ENCODE results near the gene SEC61G.

SEC61G gene

GRCh38 chr7:54757711-54758110 is 1.3 kb downstream of the SEC61G start:
- DNase-seq = no peak

- DNase-seq = no peak
Measured at GRCh38 chr7:54749200-54749599, 9.8 kb downstream of the SEC61G start.

GRCh38 chr7:54747234-54747633 is 11.8 kb downstream of the SEC61G start:
- no peak for DNase-seq

- no peak for DNase-seq
Measured at GRCh38 chr7:54743580-54743979, 15.4 kb downstream of the SEC61G start.

- DNase-seq = no peak
Measured at GRCh38 chr7:54738737-54739136, 20.3 kb downstream of the SEC61G start.

- DNase-seq = no peak
Measured at GRCh38 chr7:54729107-54729506, 29.9 kb downstream of the SEC61G start.

GRCh38 chr7:54728411-54728810 is 30.6 kb downstream of the SEC61G start:
- no peak for DNase-seq

GRCh38 chr7:54725255-54725654 is 33.8 kb downstream of the SEC61G start:
- DNase-seq = no peak

- DNase-seq = no peak
Measured at GRCh38 chr7:54722502-54722901, 36.5 kb downstream of the SEC61G start.

GRCh38 chr7:54722026-54722425 is 37.0 kb downstream of the SEC61G start:
- no peak for DNase-seq

- no peak for DNase-seq
Measured at GRCh38 chr7:54719974-54720373, 39.0 kb downstream of the SEC61G start.

GRCh38 chr7:54719425-54719824 is 39.6 kb downstream of the SEC61G start:
- DNase-seq = no peak

- DNase-seq = no peak
Measured at GRCh38 chr7:54712820-54713219, 46.2 kb downstream of the SEC61G start.

GRCh38 chr7:54711900-54712595 is 47.0 kb downstream of the SEC61G start:
- no peak for DNase-seq

GRCh38 chr7:54709283-54709682 is 49.7 kb downstream of the SEC61G start:
- DNase-seq = no peak

- no peak for DNase-seq
Measured at GRCh38 chr7:54705436-54705835, 53.6 kb downstream of the SEC61G start.

GRCh38 chr7:54704851-54705250 is 54.2 kb downstream of the SEC61G start:
- DNase-seq = no peak

All from KG1 (cell line).